A673 (cell line): ENCODE results near the gene DNASE1L3.

Experiments used
- EZH2 ChIP-seq: fragments of 200-600 bp; sonication (generic); IDR thresholded peaks from 2 replicates; pipeline ENCODE4 v1.6.1; 2017; ENCODE audit warnings: borderline replicate concordance, low read depth, mild to moderate bottlenecking, mixed read lengths, antibody characterized with exemption, low read length; ENCODE audit not compliant: poor library complexity, severe bottlenecking
- TF ChIP-seq, protein P1 (sequence below): fragments of 300-800, 200-600 bp; sonication (generic); conservative IDR thresholded peaks from 2 replicates; pipeline ENCODE4 v1.5.1; 2017; ENCODE audit warnings: low read depth, mild to moderate bottlenecking, antibody characterized with exemption, low read length, moderate library complexity, mixed read lengths

DNA sequence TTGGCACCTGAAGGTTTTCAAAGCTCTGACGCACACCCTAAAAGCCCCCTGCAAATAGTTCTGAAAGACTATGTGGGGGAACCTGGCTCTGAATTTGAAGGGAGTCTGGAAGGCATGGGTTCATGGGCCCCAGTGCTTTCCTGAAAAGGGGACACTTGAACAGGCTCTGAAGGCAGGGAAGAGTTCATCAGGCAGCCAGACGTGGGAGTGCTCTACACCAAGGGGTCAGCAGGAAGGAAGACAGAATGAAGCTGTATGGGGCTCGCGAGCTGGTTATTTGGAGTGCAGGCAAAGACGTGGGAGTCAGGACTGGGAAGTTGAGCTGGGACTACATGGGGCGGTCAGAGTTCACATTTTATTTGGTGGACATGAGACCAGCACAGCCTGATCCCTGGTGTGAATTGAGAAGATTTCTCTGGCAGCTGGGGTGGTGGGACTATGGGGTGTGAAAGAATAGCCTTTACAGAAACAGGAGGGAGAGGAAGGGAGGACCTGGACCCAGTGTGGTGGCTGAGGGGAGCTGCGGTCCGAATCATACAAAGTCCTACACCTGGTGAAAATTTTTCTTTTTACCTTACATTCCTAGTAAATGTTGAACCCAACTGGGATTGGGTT, 39.4 kb upstream of the DNASE1L3 start:
- TF ChIP-seq, protein P1, sequence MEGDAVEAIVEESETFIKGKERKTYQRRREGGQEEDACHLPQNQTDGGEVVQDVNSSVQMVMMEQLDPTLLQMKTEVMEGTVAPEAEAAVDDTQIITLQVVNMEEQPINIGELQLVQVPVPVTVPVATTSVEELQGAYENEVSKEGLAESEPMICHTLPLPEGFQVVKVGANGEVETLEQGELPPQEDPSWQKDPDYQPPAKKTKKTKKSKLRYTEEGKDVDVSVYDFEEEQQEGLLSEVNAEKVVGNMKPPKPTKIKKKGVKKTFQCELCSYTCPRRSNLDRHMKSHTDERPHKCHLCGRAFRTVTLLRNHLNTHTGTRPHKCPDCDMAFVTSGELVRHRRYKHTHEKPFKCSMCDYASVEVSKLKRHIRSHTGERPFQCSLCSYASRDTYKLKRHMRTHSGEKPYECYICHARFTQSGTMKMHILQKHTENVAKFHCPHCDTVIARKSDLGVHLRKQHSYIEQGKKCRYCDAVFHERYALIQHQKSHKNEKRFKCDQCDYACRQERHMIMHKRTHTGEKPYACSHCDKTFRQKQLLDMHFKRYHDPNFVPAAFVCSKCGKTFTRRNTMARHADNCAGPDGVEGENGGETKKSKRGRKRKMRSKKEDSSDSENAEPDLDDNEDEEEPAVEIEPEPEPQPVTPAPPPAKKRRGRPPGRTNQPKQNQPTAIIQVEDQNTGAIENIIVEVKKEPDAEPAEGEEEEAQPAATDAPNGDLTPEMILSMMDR: no peak
- no peak for TF ChIP-seq EZH2
